Measurements from ENCODE around the gene NDUFV1. TPM values are rescaled to one million over a fixed set of nuclear protein-coding genes. Genes with fewer than 3 reads are reported as not detected.
"Not testable (repeated sequence)": the region's sequence is repeated elsewhere in the genome, so short reads cannot be mapped to it uniquely, and the experiment has no call there.

The NDUFV1 gene
- total RNA-seq, 2 experiments from 2014 or later, result 204 to 228 TPM

DNA sequence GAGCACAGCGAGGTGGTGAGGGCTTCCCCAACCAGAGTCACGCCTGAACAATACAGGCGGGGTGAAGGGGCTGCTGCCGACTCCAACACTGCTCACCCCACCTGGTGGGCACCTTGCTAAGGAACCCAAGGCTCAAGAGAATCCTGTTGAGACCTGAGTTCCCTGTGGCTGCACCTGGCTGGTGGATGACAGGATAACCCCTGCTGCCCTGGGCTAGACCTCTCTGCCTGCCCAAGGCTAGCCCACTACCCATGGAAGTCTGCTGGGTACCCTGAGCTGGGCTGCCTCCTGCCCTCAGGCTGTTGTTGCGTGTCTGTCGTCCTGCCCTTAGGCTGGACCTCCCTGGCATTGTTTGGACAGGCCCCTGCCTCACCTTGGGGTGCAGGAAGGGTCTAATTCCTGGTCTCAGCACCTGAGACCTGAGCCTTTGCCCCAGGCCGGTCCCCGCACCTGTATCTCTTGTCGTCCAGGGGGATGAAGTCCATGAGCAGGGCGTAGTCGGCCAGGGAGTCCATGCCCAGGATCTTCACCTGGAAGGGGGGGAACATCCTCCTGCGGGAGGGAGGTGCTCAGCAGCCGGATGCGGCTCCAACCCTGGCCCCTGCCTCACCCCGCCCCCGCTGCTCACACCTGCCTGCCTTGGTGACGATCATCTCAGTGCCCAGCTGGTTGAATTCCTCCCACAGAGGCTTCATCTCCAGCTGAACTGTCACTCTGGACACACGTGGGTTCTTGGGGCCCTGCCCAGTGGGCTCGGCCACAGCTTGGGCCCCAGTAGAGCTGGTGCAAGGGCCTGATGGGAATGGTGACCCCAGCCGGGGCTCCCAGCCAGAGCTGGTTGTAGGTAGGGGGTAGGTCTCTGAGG lies 27.9 kb downstream of the NDUFV1 start:
- H3K4me1 Mint-ChIP-seq, result peaks cover 15% of the 10 kb centered on the region
- H3K27ac Mint-ChIP-seq, result no peak overlapping the region
- H3K9me3 Mint-ChIP-seq, result no peaks in the 10 kb centered on the region
- H3K4me3 Mint-ChIP-seq, result no peak overlapping the region
- POLR2A ChIA-PET, result no interaction called here
- no peak for DNase-seq
- CTCF ChIA-PET, result interaction anchor here (9.6 kb wide), 1 partner anchor 12 kb away, joined by 114 read pairs; the partner anchor contains the start of gene ACY3
- no peaks in the 10 kb centered on the region for H3K36me3 Mint-ChIP-seq (ENCODE audit: low read depth)
- H3K27me3 Mint-ChIP-seq, result no peaks in the 10 kb centered on the region

GRCh38 chr11:67635231-67635521 lies 28.4 kb downstream of the NDUFV1 start:
- POLR2A ChIA-PET, result no interaction called here
- Mint-ChIP-seq H3K27me3 (no peaks in the 10 kb centered on the region), H3K4me3 (no peak overlapping the region), H3K36me3 (ENCODE audit: low read depth) (no peaks in the 10 kb centered on the region), H3K4me1 (peaks cover 15% of the 10 kb centered on the region), H3K9me3 (no peaks in the 10 kb centered on the region), H3K27ac (no peak overlapping the region)
- CTCF ChIA-PET, result interaction anchor here (9.6 kb wide), 1 partner anchor 12 kb away, joined by 114 read pairs; the partner anchor contains the start of gene ACY3
- no peak for DNase-seq

DNA sequence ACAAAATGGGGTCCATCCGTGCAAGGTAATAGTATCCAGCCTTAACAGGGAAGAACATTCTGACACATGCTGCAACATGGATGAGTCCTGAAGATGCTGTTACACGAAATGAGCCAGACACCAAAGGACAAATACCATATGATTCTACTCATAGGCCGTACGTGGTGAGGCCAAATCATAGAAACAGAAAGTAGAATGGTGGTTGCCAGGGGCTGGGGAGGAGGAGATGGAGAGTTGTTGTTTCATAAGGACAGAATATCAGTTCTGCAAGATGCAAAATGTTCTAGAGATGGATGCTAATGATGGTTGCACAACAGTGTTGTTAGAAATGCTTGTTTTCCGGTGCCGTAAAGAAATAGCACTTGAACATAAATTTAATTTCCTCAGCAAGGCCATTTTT lies 30.2 kb downstream of the NDUFV1 start:
- POLR2A ChIA-PET, result interaction anchor here (0.8 kb wide), 1 partner anchor 30 kb away, joined by 5 read pairs; no protein-coding TSS in a partner anchor
- no peak for DNase-seq
- no peaks in the 10 kb centered on the region for H3K27me3 Mint-ChIP-seq
- H3K9me3 Mint-ChIP-seq, result no peaks in the 10 kb centered on the region
- CTCF ChIA-PET, result interaction anchor here (1.9 to 9.6 kb wide), 2 partner anchors 8 to 10 kb away, joined by 5 to 114 read pairs; partner anchors contain the start of genes ACY3 and NUDT8
- H3K27ac Mint-ChIP-seq, result no peak overlapping the region
- H3K4me3 Mint-ChIP-seq, result no peak overlapping the region
- H3K36me3 Mint-ChIP-seq (ENCODE audit: low read depth), result no peaks in the 10 kb centered on the region
- peaks cover 8% of the 10 kb centered on the region for H3K4me1 Mint-ChIP-seq

- POLR2A ChIA-PET; H3K4me3 Mint-ChIP-seq; H3K27me3 Mint-ChIP-seq; H3K4me1 Mint-ChIP-seq; H3K36me3 Mint-ChIP-seq (ENCODE audit: low read depth); H3K27ac Mint-ChIP-seq; DNase-seq; H3K9me3 Mint-ChIP-seq: not testable (repeated sequence)
- CTCF ChIA-PET, result interaction anchor here (1.9 to 2.8 kb wide), 2 partner anchors 8 to 11 kb away, joined by 5 to 10 read pairs; partner anchors contain the start of gene NUDT8
Observed at GRCh38 chr11:67637441-67637840, 30.7 kb downstream of the NDUFV1 start.

GRCh38 chr11:67638535-67639437 lies 32.0 kb downstream of the NDUFV1 start:
- H3K9me3 Mint-ChIP-seq, result no peaks in the 10 kb centered on the region
- POLR2A ChIA-PET, result no interaction called here

GRCh38 chr11:67639438-67639859 lies 32.7 kb downstream of the NDUFV1 start, which contains the start of gene TBX10:
Gene TBX10, minus strand, starts transcription at chr11:67639763. Its CDS starts 291 bp downstream, at chr11:67639472.
- H3K36me3 Mint-ChIP-seq (ENCODE audit: low read depth), result no peaks in the 10 kb centered on the region
- peaks cover 10% of the 10 kb centered on the region for H3K4me1 Mint-ChIP-seq
- CTCF ChIA-PET, result interaction anchor here (1.6 to 2.8 kb wide), 2 partner anchors 9 kb away, joined by 6 to 10 read pairs; partner anchors contain the start of gene NUDT8
- DNase-seq, result no peak
- no peak within 1 kb of the TSS for H3K4me3 Mint-ChIP-seq
- POLR2A ChIA-PET, result no interaction called here
- H3K27me3 Mint-ChIP-seq, result no peaks in the 10 kb centered on the region
- no peak within 1 kb of the TSS for H3K27ac Mint-ChIP-seq
- H3K9me3 Mint-ChIP-seq, result peaks cover 3% of the 10 kb centered on the region

More at GRCh38 chr11:67638535-67639437, 32.0 kb downstream of the NDUFV1 start:
- Mint-ChIP-seq H3K27me3 (no peaks in the 10 kb centered on the region), H3K36me3 (ENCODE audit: low read depth) (no peaks in the 10 kb centered on the region), H3K4me1 (peaks cover 8% of the 10 kb centered on the region), H3K27ac (no peak overlapping the region), H3K4me3 (no peak overlapping the region)
- no peak for DNase-seq
- CTCF ChIA-PET, result interaction anchor here (1.0 to 2.8 kb wide), 4 partner anchors 9 to 276 kb away, joined by 3 to 10 read pairs (median 6); partner anchors contain the start of gene NUDT8

DNA sequence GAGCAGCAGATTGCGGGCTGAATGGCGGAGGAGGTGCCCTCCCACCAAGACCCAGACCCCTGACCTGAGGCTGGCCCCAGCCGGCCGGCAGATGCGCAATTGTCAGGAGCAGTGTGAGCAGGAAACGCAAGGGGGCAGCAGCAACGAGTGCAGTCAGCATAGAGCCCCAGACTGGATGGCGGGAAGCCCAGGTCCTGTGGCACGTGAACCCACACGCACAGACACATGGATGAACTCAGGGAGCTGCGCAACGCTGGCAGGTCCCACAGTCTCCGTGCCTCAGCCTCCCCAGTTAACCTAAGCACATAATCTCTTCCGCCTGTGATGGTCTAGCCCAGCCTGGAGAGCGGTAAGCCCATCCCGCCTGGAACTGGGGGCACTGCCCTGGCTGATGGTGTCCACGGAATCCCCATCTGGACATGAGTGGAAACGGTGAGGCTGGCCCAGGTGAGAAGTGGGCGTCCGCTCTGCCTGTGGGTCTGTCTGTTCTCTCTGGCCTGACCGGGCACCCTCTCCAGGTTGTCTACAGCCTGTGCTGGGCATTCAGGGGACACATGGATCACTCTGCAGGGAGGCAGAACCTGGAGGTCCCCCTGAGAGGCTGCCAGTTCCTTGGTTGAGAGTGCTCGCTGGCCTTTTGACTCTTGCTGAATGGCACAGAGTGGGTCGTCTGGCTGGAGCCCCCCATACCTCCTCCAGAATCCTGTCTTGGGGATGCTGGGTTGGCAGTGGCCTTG lies 33.5 kb downstream of the NDUFV1 start:
- DNase-seq, result peak; percentile 66
- CTCF ChIA-PET, result interaction anchor here (1.6 to 2.8 kb wide), 2 partner anchors 8 to 10 kb away, joined by 6 to 10 read pairs; partner anchors contain the start of gene NUDT8
- Mint-ChIP-seq H3K27ac (no peak overlapping the region), H3K4me3 (no peak overlapping the region), H3K4me1 (peaks cover 10% of the 10 kb centered on the region), H3K27me3 (no peaks in the 10 kb centered on the region), H3K9me3 (peaks cover 3% of the 10 kb centered on the region), H3K36me3 (ENCODE audit: low read depth) (no peaks in the 10 kb centered on the region)
- POLR2A ChIA-PET, result no interaction called here

DNA sequence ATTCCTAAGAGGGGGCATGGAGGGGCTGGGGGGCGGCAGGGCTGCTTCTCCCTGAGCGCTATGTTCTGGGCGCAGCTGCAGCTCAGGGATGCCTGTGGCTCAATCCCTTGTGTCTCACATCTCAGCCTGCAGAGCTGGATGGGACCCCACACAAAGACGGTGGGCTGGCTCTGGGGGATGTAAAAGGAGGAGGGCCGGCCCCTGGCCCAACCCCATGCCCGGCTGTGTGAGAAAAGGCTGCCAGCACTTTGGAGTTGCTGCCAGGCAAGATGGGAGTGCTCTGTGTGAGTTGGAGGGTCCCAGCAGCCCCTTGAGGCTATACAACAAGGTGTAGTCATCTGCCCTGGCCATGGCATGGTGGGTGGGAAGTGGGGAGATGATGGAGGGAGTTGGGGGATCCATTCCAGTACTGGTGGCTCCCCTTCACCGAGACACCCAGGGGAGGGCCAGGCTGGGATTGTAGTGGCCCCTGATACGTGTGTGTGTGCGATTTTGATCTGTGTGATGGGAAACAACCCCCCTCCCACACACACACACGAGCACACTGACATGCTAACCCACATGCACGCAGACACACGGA lies 34.1 kb downstream of the NDUFV1 start:
- Mint-ChIP-seq H3K27me3 (no peaks in the 10 kb centered on the region), H3K9me3 (peaks cover 3% of the 10 kb centered on the region), H3K27ac (no peak overlapping the region), H3K36me3 (ENCODE audit: low read depth) (no peaks in the 10 kb centered on the region), H3K4me1 (peaks cover 14% of the 10 kb centered on the region), H3K4me3 (no peak overlapping the region)
- no peak for DNase-seq
- POLR2A ChIA-PET, result no interaction called here
- CTCF ChIA-PET, result interaction anchor here (1.6 kb wide), 1 partner anchor 11 kb away, joined by 6 read pairs; the partner anchor contains the start of gene NUDT8

GRCh38 chr11:67641338-67642172 lies 34.8 kb downstream of the NDUFV1 start:
- no peak overlapping the region for H3K27ac Mint-ChIP-seq
- H3K27me3 Mint-ChIP-seq, result peaks cover 3% of the 10 kb centered on the region
- no peak overlapping the region for H3K4me3 Mint-ChIP-seq
- ChIA-PET POLR2A (no interaction called here), CTCF (no interaction called here)
- DNase-seq, result no peak
- H3K4me1 Mint-ChIP-seq, result peaks cover 21% of the 10 kb centered on the region
- H3K9me3 Mint-ChIP-seq, result peaks cover 3% of the 10 kb centered on the region
- H3K36me3 Mint-ChIP-seq (ENCODE audit: low read depth), result no peaks in the 10 kb centered on the region

DNA sequence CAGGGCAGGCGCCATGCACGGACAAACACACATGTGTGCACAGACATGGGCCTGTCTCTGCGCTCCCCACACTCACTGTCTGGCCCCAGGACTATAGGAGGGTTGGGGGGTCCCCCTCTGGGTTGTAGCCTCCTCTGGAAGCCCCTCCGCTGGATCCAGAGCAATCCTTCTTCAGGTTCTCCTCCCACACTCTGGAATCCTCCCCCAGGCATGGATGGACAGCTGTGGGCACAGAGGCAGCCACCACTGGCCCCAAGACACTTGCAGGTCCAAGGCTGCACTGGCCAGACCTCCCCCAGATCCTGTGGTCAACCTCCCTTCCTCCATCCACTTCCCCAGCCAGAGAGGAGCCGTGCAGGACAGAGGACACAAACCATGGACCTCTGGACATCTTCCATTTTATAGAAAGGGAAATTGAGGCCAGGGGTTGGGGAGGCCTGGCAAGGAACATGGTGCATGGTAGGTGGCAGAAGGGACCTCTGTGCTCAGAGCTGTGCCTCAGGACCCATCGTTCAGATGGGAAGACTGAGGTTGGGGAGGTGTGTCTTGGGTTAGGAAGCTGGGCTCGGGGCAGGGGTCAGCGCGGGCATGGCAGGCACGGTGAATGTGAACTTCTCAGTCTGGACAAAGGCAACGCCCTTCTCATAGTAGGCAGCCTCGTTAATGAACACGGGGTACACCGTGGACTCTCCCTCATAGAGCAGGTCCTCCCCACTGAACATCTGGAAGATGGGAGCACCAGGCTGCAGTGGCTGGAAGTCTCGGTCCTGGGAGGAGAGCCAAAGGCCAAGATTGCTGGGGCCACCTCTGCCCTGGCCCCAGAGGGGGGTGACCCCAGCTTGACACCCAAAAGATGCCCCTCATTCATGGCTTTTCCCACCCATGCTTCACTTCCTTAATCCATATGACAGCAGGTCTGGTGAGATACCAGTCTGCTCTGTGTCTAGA lies 35.7 kb downstream of the NDUFV1 start:
- peaks cover 3% of the 10 kb centered on the region for H3K9me3 Mint-ChIP-seq
- no peak for DNase-seq
- H3K27me3 Mint-ChIP-seq, result peaks cover 3% of the 10 kb centered on the region
- ChIA-PET CTCF (interaction anchor here (1.0 to 9.5 kb wide), 2 partner anchors 10 kb away, joined by 3 to 114 read pairs; partner anchors contain the start of gene NUDT8), POLR2A (no interaction called here)
- H3K27ac Mint-ChIP-seq, result no peak overlapping the region
- H3K4me1 Mint-ChIP-seq, result peaks cover 22% of the 10 kb centered on the region
- H3K36me3 Mint-ChIP-seq (ENCODE audit: low read depth), result no peaks in the 10 kb centered on the region
- no peak overlapping the region for H3K4me3 Mint-ChIP-seq
